Breast epithelium (tissue), 4 donors: Measurements from ENCODE around the gene SMAD7. TPM values are rescaled to one million over a fixed set of nuclear protein-coding genes. Genes with fewer than 3 reads are reported as not detected.

Source experiments
- DNase-seq, 2 donors: peaks; one replicate each; pipeline ENCODE4 v3.0.0-alpha.2; 2019; ENCODE audit warnings: low spot score in 2 of 2
- H3K27ac ChIP-seq, 2 donors: fragments of 200-600 bp; sonication (generic) in 1 of 2; one replicate each; pipeline ENCODE4 v1.5.1; 2016 to 2019; ENCODE audit warnings: mild to moderate bottlenecking in 1 of 2
- H3K27me3 ChIP-seq, 2 donors: fragments of 200-600 bp; sonication (generic) in 1 of 2; one replicate each; pipeline versions ENCODE4 v1.5.1 to v1.6.0; 2017 to 2019; ENCODE audit warnings: control low read depth in 1 of 2, mild to moderate bottlenecking in 1 of 2
- H3K36me3 ChIP-seq: fragments of 200-600 bp; one replicate; pipeline ENCODE4 v1.5.1; 2019
- H3K4me1 ChIP-seq, 2 donors: fragments of 200-600 bp; sonication (generic); one replicate each; pipeline ENCODE4 v1.5.1; 2016 to 2019; ENCODE audit warnings: control low read depth in 1 of 2
- H3K4me3 ChIP-seq, 3 donors: fragments of 200-600 bp; sonication (generic); 1 replicate in 2 of 3; 2 replicates in 1 of 3; pipeline ENCODE4 v1.5.1; 2016 to 2019; ENCODE audit warnings: mild to moderate bottlenecking in 3 of 3, moderate library complexity in 2 of 3
- H3K9me3 ChIP-seq, 2 donors: fragments of 200-600 bp; sonication (generic) in 1 of 2; one replicate each; pipeline ENCODE4 v1.5.1; 2016 to 2019; ENCODE audit warnings: control low read depth in 1 of 2
- POLR2A ChIP-seq: fragments of 450-650 bp; IDR thresholded peaks from one replicate; pipeline ENCODE4 v1.6.1; 2016; ENCODE audit warnings: antibody characterized with exemption, mild to moderate bottlenecking, moderate library complexity
- POLR2AphosphoS5 ChIP-seq, 3 donors: sonication (generic); formaldehyde crosslinking; IDR thresholded peaks; one replicate each; pipeline ENCODE4 v1.6.1; 2017; ENCODE audit warnings: antibody characterized with exemption in 3 of 3
- intact Hi-C: fragments of 100-400 bp; cut with DNase I; formaldehyde crosslinking; loops from one replicate; pipeline ENCODE4 v1.15.1; 2023; ENCODE audit warnings: low total_unique reads
- total RNA-seq, 3 donors: library from RNA; depleted of rRNA; stranded (reverse); fragments of >200 nt; gene quantifications; one replicate each; pipeline ENCODE4 v1.1.0, GENCODE V29; 2016
- TF ChIP-seq, protein P1 (sequence below), 3 donors: fragments of 450-650 bp; IDR thresholded peaks; one replicate each; pipeline ENCODE4 v1.5.1; 2016 to 2017; ENCODE audit warnings: antibody characterized with exemption in 3 of 3, mild to moderate bottlenecking in 3 of 3, moderate library complexity in 3 of 3

Gene SMAD7
- total RNA-seq, 3 donors from 2014 or later, result 17.4 to 21.2 (median 20.6) TPM

DNA sequence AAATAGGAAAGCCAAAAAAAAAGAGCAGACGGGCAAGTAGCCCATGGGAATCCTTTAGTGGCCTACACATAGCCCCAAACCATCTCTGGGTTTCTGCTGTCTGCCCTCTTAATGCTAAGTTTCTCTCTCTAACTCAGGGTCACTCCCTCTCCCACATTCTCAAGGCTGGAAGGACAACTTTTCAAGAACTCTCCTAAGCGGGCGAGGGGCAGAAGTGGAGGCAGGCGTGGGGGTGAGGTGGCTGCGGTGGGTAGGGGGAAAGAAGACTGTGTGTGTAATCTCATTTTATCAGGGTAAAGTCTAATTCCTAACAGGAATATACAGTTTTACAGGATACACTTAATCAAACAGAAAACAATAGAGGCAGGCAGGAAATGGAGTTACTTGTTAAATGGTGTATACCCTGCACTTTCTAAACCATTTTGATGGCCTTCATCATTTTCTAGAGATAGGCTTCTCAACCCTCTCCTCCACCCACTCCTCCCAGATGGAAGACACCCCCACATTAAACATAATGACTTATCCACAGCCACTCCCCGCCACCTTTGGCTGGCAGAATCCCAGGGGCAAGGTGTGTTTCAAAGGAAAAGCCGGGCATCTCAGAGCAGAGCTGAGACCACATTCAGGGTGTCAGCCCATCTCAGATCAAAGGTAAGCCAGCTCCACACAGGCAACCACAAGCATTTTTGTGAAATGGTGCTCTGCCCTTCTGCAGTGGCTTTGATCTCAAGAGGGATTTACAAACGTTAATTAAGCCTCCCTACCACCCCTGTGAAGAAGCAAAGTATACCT lies 6.8 kb downstream of the SMAD7 start:
- H3K9me3 ChIP-seq, result no peaks in the 10 kb centered on the region
- no peaks in the 10 kb centered on the region for H3K27me3 ChIP-seq
- H3K27ac ChIP-seq, result peak overlapping the region; percentile 29 to 36
- TF ChIP-seq POLR2A (no peak), POLR2AphosphoS5 (IDR thresholded peaks at IDR 0.05) (no peak)
- TF ChIP-seq, protein P1, sequence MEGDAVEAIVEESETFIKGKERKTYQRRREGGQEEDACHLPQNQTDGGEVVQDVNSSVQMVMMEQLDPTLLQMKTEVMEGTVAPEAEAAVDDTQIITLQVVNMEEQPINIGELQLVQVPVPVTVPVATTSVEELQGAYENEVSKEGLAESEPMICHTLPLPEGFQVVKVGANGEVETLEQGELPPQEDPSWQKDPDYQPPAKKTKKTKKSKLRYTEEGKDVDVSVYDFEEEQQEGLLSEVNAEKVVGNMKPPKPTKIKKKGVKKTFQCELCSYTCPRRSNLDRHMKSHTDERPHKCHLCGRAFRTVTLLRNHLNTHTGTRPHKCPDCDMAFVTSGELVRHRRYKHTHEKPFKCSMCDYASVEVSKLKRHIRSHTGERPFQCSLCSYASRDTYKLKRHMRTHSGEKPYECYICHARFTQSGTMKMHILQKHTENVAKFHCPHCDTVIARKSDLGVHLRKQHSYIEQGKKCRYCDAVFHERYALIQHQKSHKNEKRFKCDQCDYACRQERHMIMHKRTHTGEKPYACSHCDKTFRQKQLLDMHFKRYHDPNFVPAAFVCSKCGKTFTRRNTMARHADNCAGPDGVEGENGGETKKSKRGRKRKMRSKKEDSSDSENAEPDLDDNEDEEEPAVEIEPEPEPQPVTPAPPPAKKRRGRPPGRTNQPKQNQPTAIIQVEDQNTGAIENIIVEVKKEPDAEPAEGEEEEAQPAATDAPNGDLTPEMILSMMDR (IDR thresholded peaks at IDR 0.05), result no peak
- H3K4me3 ChIP-seq, result peak overlapping the region in 1 of 3 donors; percentile 12
- intact Hi-C loops, result no loop called here
- H3K4me1 ChIP-seq, result peaks cover 9 to 34% of the 10 kb centered on the region in 2 donors
- H3K36me3 ChIP-seq, result no peaks in the 10 kb centered on the region
- no peak for DNase-seq

DNA sequence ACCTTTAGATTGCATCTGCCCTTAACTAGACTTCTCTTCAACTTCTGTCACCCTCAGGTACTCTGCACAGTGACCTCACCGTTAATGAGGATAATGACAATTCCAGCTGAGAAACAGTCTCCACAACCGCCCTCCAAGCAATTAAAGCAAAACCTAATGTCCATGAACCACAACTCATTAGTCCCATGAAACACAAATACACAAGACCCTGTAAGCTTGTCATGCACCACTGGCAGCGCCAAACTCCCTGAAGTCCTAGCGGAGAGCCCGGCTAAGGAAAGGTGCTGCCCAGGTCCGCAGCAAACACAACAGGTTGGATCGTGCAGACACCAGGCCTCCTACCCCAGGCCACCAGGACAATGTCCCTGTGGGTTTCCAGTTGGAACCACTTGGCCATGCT lies 7.4 kb downstream of the SMAD7 start:
- Histone ChIP-seq H3K27ac (peak overlapping the region; percentile 29 to 36), H3K4me3 (peak overlapping the region in 1 of 3 donors; percentile 12), H3K9me3 (no peaks in the 10 kb centered on the region), H3K4me1 (peaks cover 14 to 38% of the 10 kb centered on the region in 2 donors), H3K27me3 (no peaks in the 10 kb centered on the region), H3K36me3 (no peaks in the 10 kb centered on the region)
- intact Hi-C loops, result no loop called here
- TF ChIP-seq, protein P1 (IDR thresholded peaks at IDR 0.05), result no peak
- TF ChIP-seq POLR2AphosphoS5 (IDR thresholded peaks at IDR 0.05), result no peak
- no peak for TF ChIP-seq POLR2A
- DNase-seq, result no peak

DNA sequence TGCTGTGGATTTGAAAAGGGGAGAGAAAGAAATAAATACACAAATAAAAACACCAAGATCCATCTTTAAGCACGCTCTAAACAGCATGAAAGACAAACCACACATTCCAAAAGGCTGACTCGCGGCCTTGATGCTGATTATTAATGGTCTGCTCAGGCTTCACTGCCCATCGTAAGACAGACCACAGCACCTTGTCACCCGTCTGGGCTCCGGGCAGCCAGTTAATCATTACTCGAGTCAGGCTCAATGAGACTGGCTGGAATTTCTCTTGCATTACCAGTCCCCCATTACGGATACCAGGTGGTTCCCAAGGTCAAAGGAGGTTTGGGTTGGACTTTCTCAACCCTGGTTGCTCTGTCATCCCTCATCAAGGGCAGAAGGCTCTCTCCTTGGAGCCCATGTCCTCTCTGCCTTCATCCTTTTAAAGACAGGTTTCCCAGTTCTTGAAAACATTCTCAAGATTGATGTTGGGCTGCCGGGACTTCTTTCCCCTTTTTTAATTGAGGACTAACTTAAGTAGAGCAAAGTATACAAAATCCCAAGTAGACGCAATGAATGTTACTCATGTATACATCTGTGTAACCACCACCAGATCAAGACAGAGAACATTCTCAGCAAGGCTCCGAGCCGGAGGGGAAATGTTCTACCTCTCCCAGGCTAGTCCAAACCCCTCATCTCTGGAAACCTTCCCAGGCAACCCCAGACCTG lies 8.1 kb downstream of the SMAD7 start:
- Histone ChIP-seq H3K27ac (peak overlapping the region; percentile 36 to 53), H3K4me1 (peaks cover 14 to 41% of the 10 kb centered on the region in 2 donors), H3K4me3 (no peak overlapping the region), H3K36me3 (no peaks in the 10 kb centered on the region), H3K27me3 (no peaks in the 10 kb centered on the region), H3K9me3 (no peaks in the 10 kb centered on the region)
- intact Hi-C loops, result no loop called here
- DNase-seq, result no peak
- TF ChIP-seq, protein P1 (IDR thresholded peaks at IDR 0.05), result no peak
- TF ChIP-seq POLR2A, result no peak
- TF ChIP-seq POLR2AphosphoS5 (IDR thresholded peaks at IDR 0.05), result no peak

DNA sequence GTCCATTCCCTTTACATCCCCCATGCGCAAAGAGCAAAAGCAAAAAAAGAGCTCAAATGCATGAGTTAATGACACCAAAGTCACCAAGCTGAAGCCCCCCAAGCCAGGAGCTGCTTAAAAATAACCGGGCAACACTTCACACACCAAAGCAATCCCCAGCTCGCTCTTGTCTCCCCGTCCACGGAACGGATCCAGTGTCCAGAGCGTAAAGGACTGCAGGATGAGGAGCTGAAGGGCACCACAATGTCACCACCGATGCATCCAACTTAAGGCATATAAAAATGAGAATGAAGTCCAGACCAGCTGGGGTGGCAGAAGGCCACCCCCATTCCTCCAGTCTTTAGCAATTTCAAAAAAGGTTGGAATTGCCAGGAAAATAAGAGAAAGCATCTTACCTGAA lies 8.7 kb downstream of the SMAD7 start:
- TF ChIP-seq, protein P1 (IDR thresholded peaks at IDR 0.05), result no peak
- no peak for TF ChIP-seq POLR2AphosphoS5 (IDR thresholded peaks at IDR 0.05)
- TF ChIP-seq POLR2A, result no peak
- H3K27ac ChIP-seq, result peak overlapping the region; percentile 36 to 53
- DNase-seq, result no peak
- no peak overlapping the region for H3K4me3 ChIP-seq
- no peaks in the 10 kb centered on the region for H3K27me3 ChIP-seq
- intact Hi-C loops, result no loop called here
- peaks cover 12 to 42% of the 10 kb centered on the region in 2 donors for H3K4me1 ChIP-seq
- H3K9me3 ChIP-seq, result no peaks in the 10 kb centered on the region
- no peaks in the 10 kb centered on the region for H3K36me3 ChIP-seq

DNA sequence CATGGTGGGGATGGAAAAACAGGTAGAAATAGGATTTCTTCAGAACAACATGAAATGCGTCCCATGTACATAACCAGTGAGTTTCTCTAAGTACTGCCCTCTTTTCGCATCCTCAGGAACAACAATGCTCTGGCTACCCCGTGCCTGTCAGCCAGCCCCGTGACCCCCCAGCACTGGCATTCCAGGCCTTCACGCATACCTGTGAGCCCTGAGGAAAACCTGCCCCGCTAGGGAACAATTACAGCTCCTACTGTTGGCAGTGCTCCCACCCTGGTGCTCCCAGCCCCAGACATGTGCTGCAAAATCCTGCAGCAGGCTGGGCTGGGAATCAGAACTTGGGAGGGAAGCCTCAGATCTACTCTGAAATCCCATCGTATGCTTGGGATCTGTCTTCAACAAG lies 9.1 kb downstream of the SMAD7 start:
- peak overlapping the region; percentile 53 to 81 for H3K27ac ChIP-seq
- no peaks in the 10 kb centered on the region for H3K9me3 ChIP-seq
- no peaks in the 10 kb centered on the region for H3K27me3 ChIP-seq
- H3K36me3 ChIP-seq, result no peaks in the 10 kb centered on the region
- H3K4me3 ChIP-seq, result no peak overlapping the region
- intact Hi-C loops, result no loop called here
- peaks cover 9 to 42% of the 10 kb centered on the region in 2 donors for H3K4me1 ChIP-seq
- TF ChIP-seq POLR2AphosphoS5 (IDR thresholded peaks at IDR 0.05) (no peak), POLR2A (no peak)
- TF ChIP-seq, protein P1 (IDR thresholded peaks at IDR 0.05), result no peak
- DNase-seq, result no peak
